ENCODE measurements around the gene ZNF500. TPM values are rescaled to one million over a fixed set of nuclear protein-coding genes. Genes with fewer than 3 reads are reported as not detected.

The ZNF500 gene
- total RNA-seq, 1 experiment from 2014 or later, result 10.4 TPM

- peaks cover 13% of the 10 kb centered on the region for H3K79me2 ChIP-seq (ENCODE audit: low read length)
- no peaks in the 10 kb centered on the region for H3K27me3 ChIP-seq (ENCODE audit: low read length)
- TF ChIP-seq CTCF (conservative IDR thresholded peaks at IDR 0.05; ENCODE audit: low read depth, low read length) (no peak), EZH2phosphoT487 (IDR thresholded peaks at IDR 0.05; ENCODE audit: borderline replicate concordance, low read length) (no peak), EZH2 (IDR thresholded peaks at IDR 0.05; ENCODE audit: low read length, unreplicated experiment) (no peak)
- no peak overlapping the region for H3K4me2 ChIP-seq (ENCODE audit: low read length)
- no peaks in the 10 kb centered on the region for H3F3A ChIP-seq (ENCODE audit: low read length, unreplicated experiment)
- H3K4me3 ChIP-seq (ENCODE audit: low read length), result no peak overlapping the region
- H3K36me3 ChIP-seq (ENCODE audit: low read depth, low read length), result no peaks in the 10 kb centered on the region
- CTCF ChIA-PET, result no interaction called here
- POLR2A ChIA-PET (ENCODE audit: unreplicated experiment), result no interaction called here
- H3K9ac ChIP-seq (ENCODE audit: low read length), result no peak overlapping the region
- no peak overlapping the region for H3K27ac ChIP-seq (ENCODE audit: low read length)
- intact Hi-C loops (cut with micrococcal nuclease), result loop anchor here (10.0 kb wide), 1 partner anchor 207 kb away; no protein-coding TSS in a partner anchor
- no peak for DNase-seq
- H3K9me3 ChIP-seq (ENCODE audit: low read length), result no peaks in the 10 kb centered on the region
- no peaks in the 10 kb centered on the region for H3K9me2 ChIP-seq (replicated peaks; ENCODE audit: low read length)
- no peaks in the 10 kb centered on the region; the same call in 1 of the 2 replicates for H3K4me1 ChIP-seq (ENCODE audit: insufficient read depth, low read length)
- no peak for ATAC-seq
- no peak overlapping the region for H2AFZ ChIP-seq (ENCODE audit: low read length)
- no TSS peak for BruUV-seq (replicated peaks)
- no peaks in the 10 kb centered on the region for H4K20me1 ChIP-seq (ENCODE audit: low read length)
Measured at GRCh38 chr16:4737545-4737944, 29.4 kb downstream of the ZNF500 start.

GRCh38 chr16:4736546-4736945 lies 30.4 kb downstream of the ZNF500 start:
- Histone ChIP-seq H3K4me2 (ENCODE audit: low read length) (no peak overlapping the region), H3K4me3 (ENCODE audit: low read length) (no peak overlapping the region), H3K9ac (ENCODE audit: low read length) (no peak overlapping the region), H3F3A (ENCODE audit: low read length, unreplicated experiment) (no peaks in the 10 kb centered on the region), H3K9me2 (replicated peaks; ENCODE audit: low read length) (no peaks in the 10 kb centered on the region), H3K79me2 (ENCODE audit: low read length) (peaks cover 23% of the 10 kb centered on the region), H2AFZ (ENCODE audit: low read length) (no peak overlapping the region), H4K20me1 (ENCODE audit: low read length) (no peaks in the 10 kb centered on the region), H3K9me3 (ENCODE audit: low read length) (no peaks in the 10 kb centered on the region), H3K27me3 (ENCODE audit: low read length) (no peaks in the 10 kb centered on the region), H3K36me3 (ENCODE audit: low read depth, low read length) (no peaks in the 10 kb centered on the region), H3K27ac (ENCODE audit: low read length) (no peak overlapping the region), H3K4me1 (ENCODE audit: insufficient read depth, low read length) (no peaks in the 10 kb centered on the region; the same call in 1 of the 2 replicates)
- intact Hi-C loops (cut with micrococcal nuclease), result loop anchor here (10.0 kb wide), 1 partner anchor 208 kb away; no protein-coding TSS in a partner anchor
- ATAC-seq (no peak), DNase-seq (no peak)
- ChIA-PET POLR2A (ENCODE audit: unreplicated experiment) (no interaction called here), CTCF (no interaction called here)
- no TSS peak for BruUV-seq (replicated peaks)
- TF ChIP-seq CTCF (conservative IDR thresholded peaks at IDR 0.05; ENCODE audit: low read depth, low read length) (no peak), EZH2phosphoT487 (IDR thresholded peaks at IDR 0.05; ENCODE audit: borderline replicate concordance, low read length) (no peak), EZH2 (IDR thresholded peaks at IDR 0.05; ENCODE audit: low read length, unreplicated experiment) (no peak)

- Histone ChIP-seq H3K79me2 (ENCODE audit: low read length) (peaks cover 24% of the 10 kb centered on the region), H3F3A (ENCODE audit: low read length, unreplicated experiment) (no peaks in the 10 kb centered on the region), H3K36me3 (ENCODE audit: low read depth, low read length) (no peaks in the 10 kb centered on the region), H3K4me3 (ENCODE audit: low read length) (peak overlapping the region; percentile 94), H3K27me3 (ENCODE audit: low read length) (no peaks in the 10 kb centered on the region), H2AFZ (ENCODE audit: low read length) (peak overlapping the region; percentile 99), H3K9me2 (replicated peaks; ENCODE audit: low read length) (no peaks in the 10 kb centered on the region), H4K20me1 (ENCODE audit: low read length) (no peaks in the 10 kb centered on the region), H3K9ac (ENCODE audit: low read length) (peak overlapping the region; percentile 94), H3K4me1 (ENCODE audit: insufficient read depth, low read length) (no peaks in the 10 kb centered on the region; the same call in 1 of the 2 replicates), H3K27ac (ENCODE audit: low read length) (peak overlapping the region; percentile 76), H3K4me2 (ENCODE audit: low read length) (peak overlapping the region; percentile 100), H3K9me3 (ENCODE audit: low read length) (no peaks in the 10 kb centered on the region)
- POLR2A ChIA-PET (ENCODE audit: unreplicated experiment), result interaction anchor here (0.5 to 1.2 kb wide), 9 partner anchors 15 to 381 kb away, joined by 3 to 10 read pairs (median 4); partner anchors contain the start of gene ZNF500
- CTCF ChIA-PET, result no interaction called here
- DNase-seq, result peak; percentile 64
- BruUV-seq (replicated peaks), result TSS peak; percentile 78
- no peak for TF ChIP-seq CTCF (conservative IDR thresholded peaks at IDR 0.05; ENCODE audit: low read depth, low read length)
- TF ChIP-seq EZH2phosphoT487 (IDR thresholded peaks at IDR 0.05; ENCODE audit: borderline replicate concordance, low read length), result no peak
- no peak for TF ChIP-seq EZH2 (IDR thresholded peaks at IDR 0.05; ENCODE audit: low read length, unreplicated experiment)
- peak; percentile 64 for ATAC-seq
- intact Hi-C loops (cut with micrococcal nuclease), result loop anchor here (5.0 to 10.0 kb wide), 2 partner anchors 67 to 210 kb away; partner anchors contain the start of gene ROGDI
Measured at GRCh38 chr16:4734730-4735535, 32.0 kb downstream of the ZNF500 start.
